GM12874 (cell line): Measurements from ENCODE around the gene IFNE.

ENCODE experiments used
- TF ChIP-seq, protein P1 (sequence below): IDR thresholded peaks from 2 replicates; pipeline ENCODE4 v1.5.1; 2011; ENCODE audit warnings: low read depth, mild to moderate bottlenecking, control low read depth, low read length, moderate library complexity; ENCODE audit not compliant: insufficient read depth

Gene IFNE

DNA sequence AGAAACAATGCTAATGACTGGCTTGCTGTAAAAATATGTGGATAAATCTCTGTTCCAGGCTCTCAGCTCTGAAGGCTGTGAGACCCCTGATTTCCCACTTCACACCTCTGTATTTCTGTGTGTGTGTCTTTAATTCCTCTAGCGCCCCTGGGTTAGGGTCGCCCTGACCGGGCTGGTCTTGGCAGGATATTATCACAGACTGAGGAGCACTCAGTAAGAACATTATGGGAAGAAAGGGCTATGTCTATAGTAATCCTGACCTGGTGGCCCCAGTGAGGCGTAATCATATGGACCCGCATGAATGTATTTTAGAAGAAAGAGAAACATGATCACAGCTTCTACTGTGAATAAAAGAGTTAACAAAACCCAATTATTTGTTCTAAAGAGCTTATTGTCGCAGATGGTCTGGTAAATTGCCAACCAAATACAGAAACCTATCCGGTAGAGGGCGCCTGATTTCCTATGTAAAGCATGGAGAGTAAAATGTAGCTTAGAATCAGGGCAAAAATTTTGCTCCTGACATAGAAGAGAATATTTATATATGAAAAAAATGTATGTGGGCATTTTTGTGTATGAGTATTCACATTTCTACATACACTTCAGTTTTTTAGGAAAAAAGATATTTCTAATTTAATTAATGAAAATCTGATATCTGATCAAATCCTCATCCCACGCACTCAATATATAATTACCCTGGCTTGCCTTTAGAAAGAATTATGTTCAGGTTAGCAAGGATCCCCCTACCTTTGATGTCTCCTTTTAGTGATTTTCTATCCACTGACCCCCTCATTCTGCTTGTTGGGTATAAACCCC, 47.7 kb downstream of the IFNE start:
- TF ChIP-seq, protein P1, sequence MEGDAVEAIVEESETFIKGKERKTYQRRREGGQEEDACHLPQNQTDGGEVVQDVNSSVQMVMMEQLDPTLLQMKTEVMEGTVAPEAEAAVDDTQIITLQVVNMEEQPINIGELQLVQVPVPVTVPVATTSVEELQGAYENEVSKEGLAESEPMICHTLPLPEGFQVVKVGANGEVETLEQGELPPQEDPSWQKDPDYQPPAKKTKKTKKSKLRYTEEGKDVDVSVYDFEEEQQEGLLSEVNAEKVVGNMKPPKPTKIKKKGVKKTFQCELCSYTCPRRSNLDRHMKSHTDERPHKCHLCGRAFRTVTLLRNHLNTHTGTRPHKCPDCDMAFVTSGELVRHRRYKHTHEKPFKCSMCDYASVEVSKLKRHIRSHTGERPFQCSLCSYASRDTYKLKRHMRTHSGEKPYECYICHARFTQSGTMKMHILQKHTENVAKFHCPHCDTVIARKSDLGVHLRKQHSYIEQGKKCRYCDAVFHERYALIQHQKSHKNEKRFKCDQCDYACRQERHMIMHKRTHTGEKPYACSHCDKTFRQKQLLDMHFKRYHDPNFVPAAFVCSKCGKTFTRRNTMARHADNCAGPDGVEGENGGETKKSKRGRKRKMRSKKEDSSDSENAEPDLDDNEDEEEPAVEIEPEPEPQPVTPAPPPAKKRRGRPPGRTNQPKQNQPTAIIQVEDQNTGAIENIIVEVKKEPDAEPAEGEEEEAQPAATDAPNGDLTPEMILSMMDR: peak; percentile 48; the same call in 1 of the 2 replicates

DNA sequence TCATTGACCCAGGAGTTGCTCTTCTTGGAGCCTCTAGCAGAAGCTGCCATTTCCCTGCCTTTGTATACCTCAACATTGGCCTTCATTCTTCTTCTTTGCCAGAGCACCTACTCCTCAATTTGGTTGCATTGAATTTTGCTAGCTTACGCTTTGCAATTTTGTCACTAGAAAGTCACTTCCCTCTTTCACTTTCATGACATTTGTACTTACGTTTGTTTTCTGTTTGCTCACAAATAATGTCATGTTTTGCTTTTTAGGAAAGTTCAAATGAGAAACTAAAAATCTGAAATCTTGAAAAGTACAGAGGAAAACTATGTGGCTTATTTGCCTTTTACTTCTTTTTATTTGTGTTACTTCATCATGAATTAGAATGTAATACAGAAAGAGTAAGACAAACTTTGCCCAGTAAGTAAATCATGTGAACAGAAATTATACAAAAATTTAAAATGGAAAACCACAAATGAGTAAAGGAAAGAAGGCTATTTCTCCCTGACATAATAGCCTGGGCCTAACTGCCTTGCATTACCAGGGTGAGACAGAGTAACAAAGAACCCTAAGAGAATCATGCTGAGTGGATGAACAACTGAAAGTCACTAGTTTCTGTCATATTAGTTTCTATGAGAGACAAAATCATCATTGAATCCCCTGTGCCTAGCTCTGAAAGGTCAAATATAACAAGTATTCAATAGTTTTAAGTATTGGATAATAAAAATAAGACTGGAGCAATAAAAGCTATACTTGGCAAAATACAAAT, 49.3 kb downstream of the IFNE start:
- TF ChIP-seq, protein P1: no peak
